Jurkat, Clone E6-1 (cell line): ENCODE results near the gene MAST3.

Experiments
- DNase-seq: peaks from one replicate; pipeline ENCODE4 v3.0.0-alpha.2; 2011; ENCODE audit warnings: low read depth, low spot score
- H3K4me3 ChIP-seq: 2 replicates; pipeline ENCODE4 v1.5.1; 2011; ENCODE audit warnings: mild to moderate bottlenecking, low read length, control low read depth, moderate library complexity

MAST3 gene

DNA sequence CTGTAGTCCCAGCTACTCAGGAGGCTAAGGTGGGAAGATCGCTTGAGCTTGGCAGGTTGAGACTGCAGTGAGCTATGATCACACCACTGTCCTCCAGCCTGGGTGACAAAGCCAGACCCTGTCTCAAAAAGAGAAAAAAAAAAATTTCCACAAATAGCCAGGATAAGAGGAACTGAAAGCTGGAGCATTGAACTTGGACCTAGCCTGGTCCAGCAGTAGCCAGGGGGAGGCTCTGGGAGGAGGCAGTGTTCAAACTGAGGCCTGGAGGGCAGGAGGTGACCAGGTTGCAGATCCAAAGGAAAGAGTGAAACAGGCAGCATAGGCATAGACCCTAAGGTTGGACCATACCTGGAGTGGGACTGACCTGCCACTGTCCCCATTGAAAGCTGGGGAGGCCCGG, 28.5 kb downstream of the MAST3 start:
- no peak for DNase-seq
- no peak overlapping the region for H3K4me3 ChIP-seq

DNA sequence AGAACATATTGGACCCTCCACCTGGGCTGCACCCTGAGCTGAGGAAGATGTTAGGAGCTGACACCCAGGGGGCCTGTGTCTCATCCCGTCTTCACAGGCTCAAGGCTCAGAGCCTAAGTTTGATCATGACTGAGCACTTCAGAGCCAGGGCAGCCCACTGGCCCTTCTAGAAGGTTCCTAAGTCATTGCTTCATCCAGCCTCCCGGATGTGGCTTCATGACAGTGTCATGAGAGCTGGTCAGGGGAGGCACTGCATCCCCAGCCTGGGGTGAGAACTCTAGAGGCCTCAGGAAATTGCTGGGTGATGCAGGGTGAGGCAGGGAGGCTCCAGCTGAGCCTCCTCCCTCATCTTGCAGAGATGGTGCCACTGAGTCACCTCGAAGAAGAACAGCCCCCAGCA, 30.5 kb downstream of the MAST3 start:
- no peak overlapping the region for H3K4me3 ChIP-seq
- DNase-seq: no peak

DNA sequence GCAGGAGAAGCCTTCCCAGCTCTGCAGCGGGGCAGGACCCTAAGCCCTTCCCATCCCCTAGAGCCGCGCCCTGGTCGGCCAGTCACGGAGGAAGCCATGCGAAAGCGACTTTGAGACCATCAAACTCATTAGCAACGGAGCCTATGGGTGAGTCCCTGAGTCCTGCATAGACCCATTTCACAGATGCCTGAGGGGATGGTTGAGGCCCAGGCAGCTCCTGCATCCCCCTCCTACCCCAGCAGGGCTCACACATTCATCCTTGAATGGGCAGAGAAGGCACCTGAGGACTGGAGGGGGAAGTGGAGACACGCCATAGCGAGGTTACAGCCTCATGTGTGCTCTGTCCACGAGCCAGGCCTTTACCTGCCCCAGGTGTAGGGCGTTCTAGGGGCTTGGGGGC, 31.2 kb downstream of the MAST3 start:
- H3K4me3 ChIP-seq: no peak overlapping the region
- no peak for DNase-seq

DNA sequence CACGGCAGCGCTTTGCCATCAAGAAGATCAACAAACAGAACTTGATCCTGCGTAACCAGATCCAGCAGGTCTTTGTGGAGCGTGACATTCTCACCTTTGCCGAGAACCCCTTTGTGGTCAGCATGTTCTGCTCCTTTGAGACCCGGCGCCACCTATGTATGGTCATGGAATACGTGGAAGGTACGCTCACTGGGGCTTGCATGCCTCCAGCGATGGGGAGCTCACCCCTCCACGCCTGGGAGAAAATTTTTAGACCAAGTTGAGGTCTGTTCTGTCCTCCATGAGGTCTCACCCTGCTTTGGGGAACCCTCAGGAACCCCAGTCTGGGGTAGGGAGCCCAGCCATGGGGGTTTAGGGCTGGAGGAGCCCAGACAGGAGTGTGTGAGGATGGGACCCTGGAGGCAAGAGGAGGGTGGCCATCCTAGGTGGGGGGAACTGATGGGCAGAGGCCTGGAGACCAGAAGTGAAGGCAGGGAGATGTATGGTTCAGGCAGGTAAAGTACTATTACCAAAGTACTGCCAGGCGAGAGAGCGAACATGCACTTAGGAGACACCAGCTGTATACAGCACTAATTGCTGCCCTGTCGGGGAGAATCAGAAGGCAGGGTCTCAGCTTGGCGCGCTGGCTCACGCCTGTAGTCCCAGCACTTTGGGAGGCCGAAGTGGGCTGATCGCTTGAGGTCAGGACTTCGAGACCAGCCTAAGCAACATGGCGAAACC, 33.1 kb downstream of the MAST3 start:
- DNase-seq: no peak
- no peak overlapping the region for H3K4me3 ChIP-seq

GRCh38 chr19:18131841-18132596, 34.4 kb downstream of the MAST3 start:
- DNase-seq: no peak
- H3K4me3 ChIP-seq: no peak overlapping the region

- H3K4me3 ChIP-seq: no peak overlapping the region
- no peak for DNase-seq
Measured at GRCh38 chr19:18135712-18136584, 38.4 kb downstream of the MAST3 start.

DNA sequence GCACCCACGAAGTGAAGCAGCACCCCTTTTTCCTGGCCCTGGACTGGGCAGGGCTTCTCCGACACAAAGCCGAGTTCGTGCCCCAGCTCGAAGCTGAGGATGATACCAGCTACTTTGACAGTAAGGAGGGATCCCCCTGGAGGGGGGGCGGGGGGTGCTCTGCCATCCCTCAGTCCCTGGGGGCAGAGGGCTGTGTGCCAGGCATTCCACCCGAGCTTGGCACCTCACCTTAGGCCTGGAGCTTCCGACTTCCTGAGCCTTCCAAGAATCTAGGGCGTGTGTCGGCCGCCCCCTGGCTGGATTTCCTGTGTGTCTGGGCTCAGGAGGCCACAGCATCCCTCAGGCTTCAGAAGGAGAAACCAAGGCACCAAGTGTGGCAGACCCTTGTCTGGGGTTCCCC, 39.7 kb downstream of the MAST3 start:
- no peak overlapping the region for H3K4me3 ChIP-seq
- no peak for DNase-seq

DNA sequence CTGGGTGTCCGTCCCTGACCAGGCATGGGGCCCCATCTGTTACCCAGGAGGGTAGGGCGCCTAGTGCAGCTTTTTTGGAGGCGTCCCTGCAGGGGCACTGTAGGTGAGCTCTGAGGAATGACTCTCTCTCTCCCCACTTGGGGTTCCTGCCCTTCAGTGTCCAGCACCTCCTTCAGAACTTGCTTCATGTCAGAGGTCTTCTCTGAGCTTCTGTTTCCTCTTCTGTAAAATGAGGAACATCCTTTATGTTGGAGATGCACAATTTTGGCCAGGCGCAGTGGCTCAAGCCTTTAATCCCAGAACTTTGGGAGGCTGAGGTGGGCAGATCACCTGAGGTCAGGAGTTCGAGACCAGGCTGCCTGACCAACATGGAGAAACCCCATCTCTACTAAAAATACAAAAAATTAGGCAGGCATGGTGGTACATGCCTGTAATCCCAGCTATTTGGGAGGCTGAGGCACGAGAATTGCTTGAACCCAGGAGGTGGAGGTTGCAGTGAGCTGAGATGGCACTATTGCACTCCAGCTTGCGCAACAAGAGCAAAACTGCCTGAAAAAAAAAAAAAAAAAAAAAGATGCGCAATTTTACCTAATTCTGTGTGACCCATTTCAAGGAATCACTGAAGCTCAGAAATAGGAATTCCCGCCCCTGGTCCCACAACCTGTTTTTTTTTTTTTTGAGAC, 40.2 kb downstream of the MAST3 start:
- no peak overlapping the region for H3K4me3 ChIP-seq

DNA sequence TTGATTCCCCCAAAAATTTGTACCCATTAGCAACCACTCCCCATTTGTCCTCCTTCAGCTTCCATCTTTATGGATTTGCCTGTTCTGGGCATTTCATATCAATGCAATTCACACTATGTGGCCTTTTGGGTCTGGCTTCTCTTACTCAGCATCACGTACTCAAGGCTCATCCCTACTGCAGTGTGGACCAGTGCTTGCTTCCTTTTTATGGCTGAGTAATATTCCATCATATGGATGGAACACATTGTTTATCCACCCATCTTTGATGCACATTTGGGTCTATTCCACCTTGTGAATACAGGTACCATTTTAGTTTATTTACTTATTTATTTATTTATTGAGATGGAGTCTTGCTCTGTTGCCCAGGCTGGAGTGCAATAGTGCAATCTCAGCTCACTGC, 42.9 kb downstream of the MAST3 start:
- no peak for DNase-seq
- no peak overlapping the region for H3K4me3 ChIP-seq

More for the DNA sequence above, 40.2 kb downstream of the MAST3 start:
- DNase-seq: no peak

GRCh38 chr19:18141031-18141430, 43.5 kb downstream of the MAST3 start:
- no peak overlapping the region for H3K4me3 ChIP-seq
- DNase-seq: no peak

GRCh38 chr19:18143902-18144301, 46.3 kb downstream of the MAST3 start:
- no peak for DNase-seq
- no peak overlapping the region for H3K4me3 ChIP-seq

DNA sequence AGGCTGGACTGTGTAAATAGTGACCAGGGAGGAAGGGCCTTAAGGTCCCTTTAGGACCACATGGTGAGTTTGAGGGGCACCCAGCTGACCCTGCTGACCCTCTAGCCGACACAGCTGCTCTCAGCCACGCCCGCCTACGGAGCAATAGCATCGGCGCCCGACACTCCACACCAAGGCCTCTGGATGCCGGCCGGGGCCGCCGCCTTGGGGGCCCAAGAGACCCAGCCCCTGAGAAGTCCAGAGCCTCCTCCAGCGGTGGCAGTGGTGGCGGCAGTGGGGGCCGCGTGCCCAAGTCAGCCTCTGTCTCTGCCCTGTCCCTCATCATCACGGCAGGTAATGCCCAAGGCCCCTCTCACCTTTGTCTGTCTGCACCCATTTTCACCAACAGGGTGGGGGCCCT, 46.8 kb downstream of the MAST3 start:
- no peak for DNase-seq
- no peak overlapping the region for H3K4me3 ChIP-seq

DNA sequence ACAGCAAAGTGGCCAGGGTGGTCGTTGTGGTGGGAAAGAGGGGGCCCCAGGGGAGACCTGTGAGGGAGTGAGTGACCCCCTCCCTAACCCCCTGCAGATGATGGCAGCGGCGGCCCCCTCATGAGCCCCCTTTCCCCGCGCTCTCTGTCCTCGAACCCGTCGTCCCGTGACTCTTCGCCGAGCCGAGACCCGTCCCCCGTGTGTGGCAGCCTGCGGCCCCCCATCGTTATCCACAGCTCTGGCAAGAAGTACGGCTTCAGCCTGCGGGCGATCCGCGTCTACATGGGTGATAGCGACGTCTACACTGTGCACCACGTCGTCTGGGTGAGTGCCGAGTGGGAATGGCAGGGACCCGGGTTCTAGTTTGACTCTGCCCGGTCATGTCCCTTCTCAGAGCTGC, 47.3 kb downstream of the MAST3 start:
- no peak for DNase-seq
- no peak overlapping the region for H3K4me3 ChIP-seq

DNA sequence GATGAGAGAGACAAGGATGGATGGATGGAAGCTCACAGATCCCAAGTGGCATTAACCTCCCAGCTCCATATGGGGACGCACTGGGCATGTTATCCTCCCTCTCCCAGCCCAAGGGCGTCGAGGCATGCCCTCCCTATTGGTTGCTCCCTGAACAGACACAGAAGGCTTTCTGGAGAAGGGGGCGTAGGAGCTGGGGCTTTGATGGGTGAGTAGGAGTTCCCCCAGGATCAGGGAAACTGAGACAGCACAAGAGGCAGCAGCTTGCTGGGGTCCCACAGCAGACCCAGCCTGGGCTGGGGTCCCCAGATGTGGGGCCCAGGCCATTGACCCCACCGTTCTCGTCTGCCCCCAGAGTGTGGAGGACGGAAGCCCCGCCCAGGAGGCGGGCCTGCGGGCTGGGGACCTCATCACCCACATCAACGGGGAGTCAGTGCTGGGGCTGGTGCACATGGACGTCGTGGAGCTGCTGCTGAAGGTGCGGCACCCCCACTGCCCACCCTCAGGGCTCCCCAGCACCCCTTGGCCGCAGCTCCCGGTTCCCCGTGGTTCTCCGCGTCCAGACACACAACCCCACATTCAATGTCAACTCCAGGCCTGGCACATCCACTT, 47.9 kb downstream of the MAST3 start:
- DNase-seq: no peak
- H3K4me3 ChIP-seq: no peak overlapping the region

DNA sequence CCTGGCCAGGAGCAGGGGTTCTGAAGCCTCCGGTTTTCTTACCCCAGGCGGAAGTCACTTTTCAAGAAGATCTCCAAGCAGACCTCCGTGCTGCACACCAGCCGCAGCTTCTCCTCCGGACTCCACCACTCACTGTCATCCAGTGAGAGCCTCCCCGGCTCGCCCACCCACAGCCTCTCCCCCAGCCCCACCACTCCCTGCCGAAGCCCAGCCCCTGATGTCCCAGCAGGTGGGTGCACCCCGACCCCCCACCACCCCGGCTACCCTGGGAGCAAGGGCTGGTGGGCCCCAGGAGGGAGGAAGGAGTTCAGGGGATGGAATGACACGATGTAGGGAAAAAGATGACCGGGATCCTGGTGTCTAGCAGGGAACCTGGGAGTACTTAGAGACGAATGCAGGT, 49.8 kb downstream of the MAST3 start:
- H3K4me3 ChIP-seq: no peak overlapping the region
- DNase-seq: no peak

- no peak for DNase-seq
Measured at GRCh38 chr19:18149596-18149975, 52.0 kb downstream of the MAST3 start.

DNA sequence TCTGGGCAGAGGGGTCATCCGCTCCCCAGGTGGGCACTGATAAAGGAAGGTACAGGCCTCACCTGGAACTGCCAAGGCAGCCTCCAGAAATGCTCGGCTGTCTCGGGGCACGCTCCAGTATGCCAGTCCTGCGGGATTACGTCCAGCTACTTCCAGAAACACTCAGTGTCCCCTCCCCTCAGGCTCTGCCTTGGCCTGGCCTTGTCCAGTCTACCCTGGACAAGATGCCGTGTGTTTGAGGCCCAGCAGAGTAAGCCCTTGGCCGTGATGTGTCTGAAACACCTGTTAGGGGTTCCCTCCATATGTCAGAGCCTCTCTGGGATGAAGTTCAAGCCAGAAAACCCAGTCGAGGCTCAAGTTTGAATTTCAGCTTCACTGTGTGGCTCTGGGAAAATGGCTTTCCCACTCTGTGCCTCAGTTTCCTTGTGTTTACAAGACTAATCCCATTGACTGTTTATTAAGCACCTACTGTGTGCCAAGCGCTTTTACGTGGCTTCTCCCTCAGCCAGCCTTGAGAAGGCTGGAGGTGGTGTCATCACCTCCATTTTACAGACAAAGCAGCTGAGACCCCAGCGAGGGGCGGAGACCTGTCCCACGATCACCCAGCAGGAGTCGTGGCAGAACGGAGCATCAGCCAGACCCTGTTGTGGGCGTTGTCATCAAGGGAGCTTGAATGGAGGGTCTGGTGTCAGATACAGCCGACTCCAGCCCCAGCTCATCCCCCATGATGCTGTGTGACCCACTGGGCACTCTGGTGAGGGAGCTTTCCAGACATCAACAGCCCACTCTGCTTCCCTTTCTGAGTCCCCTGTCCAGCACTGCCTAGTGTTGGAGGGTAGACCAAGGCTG, 53.4 kb downstream of the MAST3 start:
- no peak overlapping the region for H3K4me3 ChIP-seq

More at GRCh38 chr19:18149596-18149975, 52.0 kb downstream of the MAST3 start:
- H3K4me3 ChIP-seq: no peak overlapping the region

GRCh38 chr19:18152442-18152816, 54.9 kb downstream of the MAST3 start:
- peak; percentile 99 for DNase-seq
- H3K4me3 ChIP-seq: peak overlapping the region; percentile 70

More for the DNA sequence above, 53.4 kb downstream of the MAST3 start:
- no peak for DNase-seq
